Lung (tissue), 12 donors: Measurements from ENCODE around the gene ABHD10. TPM values are rescaled to one million over a fixed set of nuclear protein-coding genes. Genes with fewer than 3 reads are reported as not detected.

ENCODE experiments used
- ATAC-seq: fragments of 200-7000 bp; cut with Tn5 transposase; one replicate; pipeline ENCODE4 v1.9.1; 2020; ENCODE audit warnings: moderate number of reproducible peaks; ENCODE audit not compliant: insufficient read depth, low FRiP score
- DNase-seq, 3 donors: peaks; one replicate each; pipeline ENCODE4 v3.0.0-alpha.2; 2013 to 2017
- H3K27ac ChIP-seq, 2 donors: one replicate each; pipeline ENCODE4 v1.5.1; 2013; ENCODE audit warnings: mild to moderate bottlenecking in 2 of 2, moderate library complexity in 2 of 2, control low read depth in 1 of 2, inconsistent platforms in 1 of 2, low read depth in 1 of 2, low read length in 1 of 2
- H3K27me3 ChIP-seq, 3 donors: one replicate each; pipeline ENCODE4 v1.5.1; 2013; ENCODE audit warnings: low read length in 2 of 3; ENCODE audit not compliant: control insufficient read depth in 3 of 3, insufficient read depth in 3 of 3
- H3K36me3 ChIP-seq, 4 donors: one replicate each; pipeline ENCODE4 v1.5.1; 2013; ENCODE audit warnings: low read length in 4 of 4, mild to moderate bottlenecking in 1 of 4, moderate library complexity in 1 of 4; ENCODE audit not compliant: control insufficient read depth in 4 of 4, insufficient read depth in 4 of 4
- H3K4me1 ChIP-seq, 5 donors: one replicate each; pipeline ENCODE4 v1.5.1; 2013; ENCODE audit warnings: low read length in 5 of 5, mild to moderate bottlenecking in 2 of 5, moderate library complexity in 1 of 5; ENCODE audit not compliant: control insufficient read depth in 5 of 5, insufficient read depth in 5 of 5
- H3K4me3 ChIP-seq: one replicate; pipeline ENCODE4 v1.5.1; 2013; ENCODE audit warnings: mild to moderate bottlenecking, control low read depth, moderate library complexity
- H3K9ac ChIP-seq, 2 donors: one replicate each; pipeline ENCODE4 v1.5.1; 2013; ENCODE audit warnings: low read length in 2 of 2, control low read depth in 1 of 2; ENCODE audit not compliant: insufficient read depth in 1 of 2
- H3K9me3 ChIP-seq, 4 donors: one replicate each; pipeline ENCODE4 v1.5.1; 2013; ENCODE audit warnings: low read length in 3 of 4, mild to moderate bottlenecking in 1 of 4, moderate library complexity in 1 of 4; ENCODE audit not compliant: control insufficient read depth in 4 of 4, insufficient read depth in 3 of 4
- WGBS, 2 donors: extraction: QIAGEN DNeasy Blood & Tissue Kit; methylation state at CpG; one replicate each; pipeline ENCODE4 v1.1.7; 2013; 5-methylcytosine and 5-hydroxymethylcytosine counted together
- polyA plus RNA-seq, 2 donors: library from polyadenylated mRNA; stranded (reverse); fragments of 200-250 nt; gene quantifications; one replicate each; pipeline ENCODE4 v1.2.1, GENCODE V29; 2013
- total RNA-seq, 2 donors: library from RNA; depleted of rRNA in 1 of 2; stranded (reverse); fragments of >200 nt in 1 of 2; gene quantifications; one replicate each; pipeline ENCODE4 v1.2.1, GENCODE V29; 2014 to 2021
- TF ChIP-seq, protein P1 (sequence below): IDR thresholded peaks from 2 replicates; pipeline ENCODE4 v1.5.1; 2012; ENCODE audit warnings: mild to moderate bottlenecking; ENCODE audit errors: control extremely low read depth, extremely low read depth
- donor health status: control.
- donor health status: control.
- donor health status: Bipolar disorder and iron deficiency.
- donor health status: healthy.
- donor health status: DM: yes; HTN: yes; CAD: no.

ABHD10 gene
- total and polyA plus RNA-seq, 4 donors, result 10.6 to 52.1 (median 23.0) TPM

- TF ChIP-seq, protein P1, sequence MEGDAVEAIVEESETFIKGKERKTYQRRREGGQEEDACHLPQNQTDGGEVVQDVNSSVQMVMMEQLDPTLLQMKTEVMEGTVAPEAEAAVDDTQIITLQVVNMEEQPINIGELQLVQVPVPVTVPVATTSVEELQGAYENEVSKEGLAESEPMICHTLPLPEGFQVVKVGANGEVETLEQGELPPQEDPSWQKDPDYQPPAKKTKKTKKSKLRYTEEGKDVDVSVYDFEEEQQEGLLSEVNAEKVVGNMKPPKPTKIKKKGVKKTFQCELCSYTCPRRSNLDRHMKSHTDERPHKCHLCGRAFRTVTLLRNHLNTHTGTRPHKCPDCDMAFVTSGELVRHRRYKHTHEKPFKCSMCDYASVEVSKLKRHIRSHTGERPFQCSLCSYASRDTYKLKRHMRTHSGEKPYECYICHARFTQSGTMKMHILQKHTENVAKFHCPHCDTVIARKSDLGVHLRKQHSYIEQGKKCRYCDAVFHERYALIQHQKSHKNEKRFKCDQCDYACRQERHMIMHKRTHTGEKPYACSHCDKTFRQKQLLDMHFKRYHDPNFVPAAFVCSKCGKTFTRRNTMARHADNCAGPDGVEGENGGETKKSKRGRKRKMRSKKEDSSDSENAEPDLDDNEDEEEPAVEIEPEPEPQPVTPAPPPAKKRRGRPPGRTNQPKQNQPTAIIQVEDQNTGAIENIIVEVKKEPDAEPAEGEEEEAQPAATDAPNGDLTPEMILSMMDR, result no peak
- no peak overlapping the region for H3K4me3 ChIP-seq
- no peaks in the 10 kb centered on the region for H3K9me3 ChIP-seq
- H3K27ac ChIP-seq, result no peak overlapping the region
- WGBS, 2 donors, result 82 to 94% methylated on average over 3 of the region's 3 CpGs
- no peaks in the 10 kb centered on the region for H3K27me3 ChIP-seq
- DNase-seq, result no peak
- H3K4me1 ChIP-seq, result peaks cover 0 to 45% (median 4%) of the 10 kb centered on the region in 5 donors
- peaks cover 0 to 17% (median 2%) of the 10 kb centered on the region in 4 donors for H3K36me3 ChIP-seq
- ATAC-seq, result no peak
- H3K9ac ChIP-seq, result no peak overlapping the region
These were observed 5.9 kb upstream of the ABHD10 start for GRCh38 chr3:111972891-111973290.

DNA sequence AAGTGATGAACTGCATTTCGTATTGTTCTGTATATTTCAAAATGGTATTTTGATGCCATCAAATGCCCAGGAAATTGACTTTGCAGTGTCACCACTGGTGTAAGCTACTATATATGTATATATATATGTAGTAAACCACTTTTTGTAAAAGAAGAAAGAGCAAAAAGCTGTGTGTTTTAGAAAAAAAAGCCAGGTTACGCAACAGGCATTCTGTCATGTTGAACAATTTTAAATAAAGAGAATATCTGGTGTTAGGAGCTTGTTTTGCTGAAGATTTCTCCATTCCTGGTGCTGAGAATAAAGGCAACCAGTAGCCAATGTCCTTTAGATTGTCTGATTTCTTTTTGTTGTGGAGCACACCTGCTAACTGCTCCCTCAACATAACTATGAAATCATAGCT is 3.7 kb upstream of the ABHD10 start:
- Histone ChIP-seq H3K4me3 (no peak overlapping the region), H3K36me3 (peaks cover 0 to 14% (median 5%) of the 10 kb centered on the region in 4 donors), H3K27me3 (no peaks in the 10 kb centered on the region), H3K9ac (no peak overlapping the region), H3K4me1 (peaks cover 0 to 31% (median 1%) of the 10 kb centered on the region in 5 donors), H3K27ac (no peak overlapping the region), H3K9me3 (no peaks in the 10 kb centered on the region)
- DNase-seq (no peak), ATAC-seq (no peak)
- 88 to 90% methylated on average over 2 of the region's 2 CpGs for WGBS, 2 donors
- TF ChIP-seq, protein P1, result no peak

DNA sequence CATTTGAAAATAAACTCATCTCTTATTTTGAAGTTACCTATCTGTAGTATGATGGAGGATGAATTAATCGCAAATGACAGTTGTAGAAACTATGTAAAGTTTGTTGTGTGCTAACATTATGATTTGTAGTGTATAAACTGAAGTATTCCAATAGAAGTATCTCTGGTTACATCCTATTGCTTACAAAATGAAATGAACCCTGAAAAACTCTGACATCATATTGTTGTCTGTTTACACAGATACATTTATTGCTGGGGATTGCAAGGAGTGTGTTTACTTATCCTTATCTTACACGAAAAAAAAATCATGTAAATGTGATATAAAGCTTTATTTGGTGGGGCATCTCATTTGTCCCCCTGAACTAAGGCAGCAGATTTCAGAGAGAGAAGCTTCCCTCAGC is 2.6 kb upstream of the ABHD10 start:
- no peak for DNase-seq
- Histone ChIP-seq H3K4me3 (no peak overlapping the region), H3K27me3 (no peaks in the 10 kb centered on the region), H3K36me3 (peaks cover 0 to 14% (median 5%) of the 10 kb centered on the region in 4 donors), H3K27ac (no peak overlapping the region), H3K4me1 (peaks cover 0 to 31% (median 5%) of the 10 kb centered on the region in 5 donors), H3K9ac (no peak overlapping the region), H3K9me3 (no peaks in the 10 kb centered on the region)
- 67 to 86% methylated on average over 2 of the region's 2 CpGs for WGBS, 2 donors
- TF ChIP-seq, protein P1, result no peak
- no peak for ATAC-seq
